Activated CD4-positive, CD25-positive, alpha-beta regulatory T cell treated with anti-CD3 and anti-CD28 coated beads, Interleukin-2, amount 50 U/mL, for 24 hours (primary cell): ENCODE measurements around the gene KHNYN.
"Not testable (repeated sequence)": the region's sequence is repeated elsewhere in the genome, so short reads cannot be mapped to it uniquely, and the experiment has no call there.

ENCODE experiments used
- ATAC-seq, 2 donors: fragments of 150-1000 bp; cut with Tn5 transposase; one replicate each; pipeline ENCODE4 v1.10.0; 2021; ENCODE audit warnings: mild to moderate bottlenecking in 1 of 2, moderate library complexity in 1 of 2

Gene KHNYN

DNA sequence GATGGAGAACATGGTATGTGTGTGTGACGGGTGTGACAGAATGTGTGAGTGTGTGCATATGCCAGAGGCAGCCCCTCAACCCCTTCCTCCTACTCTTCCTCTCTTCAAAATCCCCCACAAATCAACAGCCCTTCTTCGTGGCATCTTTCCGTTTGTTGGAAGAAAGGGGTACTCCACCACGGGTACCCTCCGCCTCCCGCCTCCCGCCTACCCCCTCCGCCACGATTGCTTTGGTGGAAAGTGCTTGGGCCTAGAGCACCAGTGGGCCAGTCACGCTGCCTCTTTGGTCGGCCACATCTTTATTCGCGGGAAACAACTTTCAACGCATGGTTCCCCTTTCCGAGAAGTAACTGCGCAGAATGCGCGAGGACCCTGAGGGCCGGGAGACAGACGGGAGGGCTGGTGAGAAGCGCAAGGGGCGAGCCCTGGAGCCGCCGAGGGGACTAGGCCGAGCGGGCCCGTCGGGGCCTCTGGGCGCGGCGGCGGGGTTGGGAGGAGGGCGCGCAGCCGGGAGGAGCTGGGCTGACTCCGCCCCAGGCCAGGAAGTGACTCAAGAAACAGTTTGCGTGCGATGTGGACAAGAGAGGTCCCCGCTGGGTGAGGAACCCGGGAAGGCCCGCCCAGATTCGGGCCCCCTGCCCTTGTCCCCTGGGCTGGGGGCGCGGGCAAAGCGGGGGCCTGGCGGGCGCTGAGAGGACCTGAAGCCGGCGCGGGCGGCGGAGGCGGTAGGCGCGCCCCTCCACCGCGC is at the start of gene KHNYN, which contains the start of gene CBLN3:
KHNYN (plus strand) TSS at position 560 of the 748 bp plus-strand sequence. CDS start 777 bp downstream, outside the sequence.
CBLN3 (minus strand) TSS at position 274 of the 748 bp plus-strand sequence. CDS start 614 bp downstream, outside the sequence.
- ATAC-seq = peak; percentile 80 to 81

DNA sequence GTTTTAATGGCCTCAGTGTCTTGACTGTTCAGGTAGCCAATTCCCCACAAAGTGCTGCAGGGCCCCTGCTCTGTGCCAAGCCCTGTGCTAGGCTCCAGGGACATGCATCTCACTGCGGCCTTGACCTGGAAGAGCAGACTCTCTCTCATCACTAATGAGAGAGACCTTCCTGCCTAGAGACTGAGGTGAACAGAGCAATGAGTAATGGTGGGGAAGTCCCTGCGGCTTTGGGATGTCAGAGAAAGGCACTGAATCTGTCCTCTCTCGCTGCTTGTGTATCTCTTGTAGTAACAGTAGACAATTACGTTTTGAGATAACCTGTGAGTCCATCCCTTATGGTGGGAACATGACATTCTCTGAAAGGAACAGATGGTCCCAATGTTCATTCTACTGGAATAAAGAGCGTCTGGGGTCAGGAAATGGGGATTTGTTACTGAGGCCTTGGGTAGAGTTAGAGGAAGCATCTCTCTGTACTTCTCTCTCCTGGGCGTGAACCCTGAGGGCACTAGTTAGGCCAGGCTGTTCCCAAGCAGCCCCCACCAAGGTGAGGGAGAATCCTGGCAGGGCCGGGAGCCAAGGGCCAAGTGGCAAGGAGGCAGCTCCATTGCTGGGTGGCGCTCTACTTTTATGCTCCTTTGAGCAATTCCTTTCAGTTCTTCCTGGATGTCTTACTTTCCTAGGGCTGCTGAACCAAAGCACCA is 48.2 kb upstream of the KHNYN start:
- peak; percentile 87 to 92 for ATAC-seq

DNA sequence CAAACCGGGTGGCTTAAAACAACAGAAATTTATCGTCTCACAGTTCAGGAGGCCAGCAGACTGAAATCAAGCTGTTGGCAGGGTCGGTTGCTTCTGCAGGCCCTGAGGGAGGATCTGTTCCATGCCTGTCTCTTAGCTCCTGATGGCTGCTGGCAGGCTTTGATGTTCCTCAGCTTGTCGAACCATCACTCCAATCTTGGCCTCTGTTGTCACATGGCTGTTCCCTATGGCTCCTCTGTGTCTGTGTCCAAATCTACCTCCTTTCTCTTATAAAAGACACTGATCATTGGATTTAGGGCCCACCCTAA is 47.7 kb upstream of the KHNYN start:
- no peak for ATAC-seq

DNA sequence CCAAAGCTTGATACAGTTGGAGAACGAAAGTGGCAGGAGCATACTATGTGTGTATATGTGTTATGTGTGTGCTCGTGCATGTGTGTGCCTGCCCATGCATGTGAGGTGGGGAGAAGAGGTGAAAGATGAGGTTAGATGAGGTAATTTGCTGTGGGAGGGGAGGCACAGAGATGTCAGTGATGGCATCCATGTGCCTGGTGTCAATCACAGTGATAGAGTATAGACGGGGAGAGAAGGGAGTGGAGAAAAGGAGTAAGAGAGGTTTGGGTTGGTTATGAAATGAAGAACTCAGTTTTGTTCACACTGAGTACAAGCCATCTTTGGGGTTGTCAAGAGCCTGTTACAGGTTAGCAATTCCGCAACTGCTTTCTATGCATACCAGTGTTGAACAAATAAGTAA is 45.6 kb upstream of the KHNYN start:
- ATAC-seq = no peak

DNA sequence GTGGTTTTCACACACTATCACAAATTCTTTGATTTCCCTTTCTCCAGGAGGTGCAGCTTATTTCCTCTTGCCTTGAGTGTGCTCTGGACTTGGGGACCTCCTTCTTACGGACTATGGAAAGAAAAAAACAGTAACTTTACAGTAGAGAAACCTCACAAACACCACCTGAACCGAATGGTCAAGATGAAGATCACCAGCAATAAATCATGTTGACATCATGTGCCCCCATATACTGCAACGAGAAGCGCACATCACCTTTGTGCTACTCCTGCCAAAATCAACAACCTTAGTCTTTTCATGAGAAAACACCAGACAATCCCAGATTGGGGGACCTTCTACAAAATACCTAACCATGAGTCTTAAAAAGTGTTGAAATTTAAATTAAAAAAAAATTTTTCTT is 44.2 kb upstream of the KHNYN start:
- no peak for ATAC-seq

DNA sequence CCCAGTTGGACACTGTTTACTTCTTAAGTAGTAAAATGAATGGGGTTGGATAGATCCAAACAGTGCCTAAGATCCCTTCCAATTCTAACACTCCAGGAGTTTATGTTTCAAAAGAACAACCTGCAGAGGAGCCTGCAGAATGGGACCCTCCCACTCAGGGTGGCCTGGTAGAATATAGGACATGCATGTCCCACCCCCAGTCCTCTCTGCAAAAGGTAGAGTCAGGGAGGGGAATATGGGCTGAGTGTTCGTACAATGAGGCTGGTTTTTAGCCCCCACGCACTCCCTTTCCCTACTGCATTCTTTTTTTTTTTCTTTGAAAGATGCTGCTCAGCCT is 42.8 kb upstream of the KHNYN start:
- ATAC-seq = no peak

DNA sequence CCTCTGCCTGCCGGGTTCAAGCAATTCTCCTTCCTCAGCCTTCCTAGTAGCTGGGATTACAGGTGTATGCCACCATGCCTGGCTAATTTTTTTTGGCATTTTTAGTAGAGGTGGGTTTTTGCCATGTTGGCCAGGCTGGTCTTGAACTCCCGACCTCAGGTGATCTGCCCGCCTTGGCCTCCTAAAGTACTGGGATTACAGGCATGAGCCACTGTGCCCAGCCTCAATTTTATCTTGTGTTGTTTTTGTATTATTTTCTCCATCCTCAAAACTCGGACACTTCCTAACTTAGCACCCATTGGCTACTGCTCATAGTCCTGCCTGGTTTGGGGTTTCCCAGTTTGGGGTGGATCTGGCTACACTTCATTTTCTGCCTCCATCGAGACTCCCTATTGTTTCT is 42.2 kb upstream of the KHNYN start:
- ATAC-seq = not testable (repeated sequence)

DNA sequence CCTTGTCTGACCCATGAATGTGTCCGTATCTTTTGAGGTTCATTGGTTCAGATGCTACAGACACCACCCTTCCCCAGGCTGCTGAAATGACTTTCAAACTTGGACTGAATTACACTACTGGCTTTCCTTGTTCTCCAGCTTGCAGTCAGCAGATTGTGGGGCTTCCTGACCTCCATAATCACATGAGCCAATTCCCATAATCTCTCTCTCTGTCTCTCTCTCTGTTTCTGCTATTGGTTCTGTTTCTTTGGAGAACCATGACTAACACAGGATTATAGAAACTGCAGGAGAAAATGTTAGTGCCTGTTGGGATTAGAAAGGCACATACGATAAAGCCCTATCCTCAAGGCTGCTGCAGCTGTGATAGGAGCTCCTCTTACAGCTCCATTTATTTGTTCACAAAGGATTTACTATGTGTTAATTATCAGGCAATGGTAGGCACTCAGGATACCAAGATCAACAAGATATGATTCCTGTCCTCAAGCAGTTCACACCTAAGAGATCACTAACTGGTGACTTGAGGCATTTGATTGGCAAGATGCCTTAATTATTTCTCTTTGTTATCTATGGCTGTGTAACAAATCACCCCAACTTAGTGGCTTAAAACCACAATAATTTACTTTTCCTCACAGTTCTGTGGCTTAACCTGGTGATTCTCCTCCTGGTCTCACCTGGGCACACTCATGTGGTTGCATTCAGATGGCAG is 41.1 kb upstream of the KHNYN start:
- no peak for ATAC-seq

DNA sequence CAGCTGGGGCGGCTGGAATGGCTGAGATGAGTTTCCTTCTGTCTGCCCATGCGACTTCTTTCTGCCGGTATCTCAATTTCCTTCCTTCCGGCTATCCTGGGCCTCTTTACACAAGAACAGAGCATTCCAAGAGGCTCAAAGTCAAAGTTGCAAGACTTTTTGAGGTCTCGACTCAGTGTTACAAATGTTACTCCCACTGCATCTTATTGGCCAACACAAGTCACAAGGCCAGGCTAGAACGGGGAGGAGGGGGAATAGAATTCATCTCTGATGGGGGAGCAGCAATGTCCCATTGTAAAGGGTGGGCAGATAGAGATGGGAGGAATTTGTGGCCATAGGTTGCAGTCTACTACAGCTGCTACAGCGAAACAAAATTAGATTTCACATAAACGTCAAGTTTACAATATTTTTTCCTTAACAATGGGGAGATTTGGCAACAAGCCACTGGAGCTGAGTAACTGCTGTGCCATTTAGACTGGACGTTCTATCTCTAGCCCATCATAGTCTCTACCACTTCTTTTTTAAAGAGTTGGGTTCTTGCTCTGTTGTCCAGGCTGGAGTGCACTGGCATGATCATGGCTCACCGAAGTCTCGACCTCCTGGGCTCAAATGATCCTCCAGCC is 40.4 kb upstream of the KHNYN start:
- no peak for ATAC-seq

DNA sequence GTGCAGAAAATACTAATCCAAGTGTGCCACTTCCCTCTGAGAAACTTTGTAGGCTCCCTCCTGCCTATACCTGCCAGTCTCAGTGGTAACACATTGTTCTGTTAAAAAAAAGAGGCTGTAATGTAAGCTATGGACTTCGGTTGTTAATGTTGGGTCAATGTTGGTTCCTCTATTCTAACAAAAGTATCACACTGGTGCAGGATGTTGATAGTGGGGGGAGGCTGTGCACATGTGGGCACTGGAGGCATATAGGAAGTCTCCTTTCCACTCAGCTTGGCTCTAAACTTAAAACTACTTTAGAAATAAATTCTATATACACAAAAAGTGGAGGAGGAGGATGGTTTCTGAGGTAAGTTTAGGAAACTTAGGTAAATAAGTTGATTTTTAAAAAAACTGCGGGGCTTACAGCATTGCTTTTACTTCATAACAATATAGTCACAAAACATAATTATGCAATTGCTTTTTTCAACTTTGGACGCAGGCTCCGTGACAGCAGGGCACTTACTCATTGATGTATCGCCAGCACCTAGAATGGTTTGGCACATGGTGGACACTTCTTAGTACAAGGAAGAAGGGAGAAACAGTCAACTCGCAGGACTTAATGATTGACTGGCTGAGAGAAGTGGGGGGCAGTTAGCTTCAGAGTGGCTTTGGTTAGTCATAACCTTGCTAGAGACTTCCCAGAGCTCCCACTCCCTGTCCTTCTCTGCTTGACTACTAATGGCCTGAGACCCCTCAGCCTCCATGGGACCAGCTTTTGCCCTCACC is 38.9 kb upstream of the KHNYN start:
- no peak for ATAC-seq

DNA sequence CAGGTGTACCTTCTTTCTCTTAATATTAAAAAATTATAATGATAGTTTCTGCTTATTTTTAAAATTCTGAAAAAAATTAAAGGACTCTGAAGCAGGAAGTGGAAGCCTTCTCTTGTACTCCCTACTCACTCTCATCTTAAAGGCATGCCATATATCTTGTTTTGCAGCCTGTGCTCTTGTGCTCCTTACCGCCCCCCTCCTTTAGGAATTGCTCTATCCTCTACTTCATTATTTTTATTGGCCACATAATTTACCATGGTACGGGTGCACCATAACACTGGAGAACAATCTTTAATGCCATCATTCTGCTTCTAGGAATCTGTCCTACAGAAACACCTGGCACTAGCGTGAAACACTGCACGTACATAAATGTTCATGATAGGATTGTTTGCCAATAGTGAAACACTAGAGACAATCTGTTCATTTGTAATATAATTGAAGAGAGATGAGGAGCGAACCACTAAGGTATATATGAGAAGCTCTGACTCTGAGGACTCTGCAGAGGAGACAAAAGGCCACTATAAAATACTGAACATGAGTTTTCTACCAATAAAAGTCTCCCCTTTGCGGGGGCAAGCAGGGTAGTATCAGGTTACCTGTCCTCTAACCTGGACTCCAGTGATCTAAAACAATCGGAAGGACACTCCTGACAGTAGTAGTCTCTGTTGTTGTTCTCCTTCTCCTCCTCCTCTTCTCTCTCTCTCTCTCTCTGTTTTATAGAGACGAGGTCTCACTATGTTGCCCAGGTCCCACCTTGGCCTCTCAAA is 37.2 kb upstream of the KHNYN start:
- no peak for ATAC-seq

DNA sequence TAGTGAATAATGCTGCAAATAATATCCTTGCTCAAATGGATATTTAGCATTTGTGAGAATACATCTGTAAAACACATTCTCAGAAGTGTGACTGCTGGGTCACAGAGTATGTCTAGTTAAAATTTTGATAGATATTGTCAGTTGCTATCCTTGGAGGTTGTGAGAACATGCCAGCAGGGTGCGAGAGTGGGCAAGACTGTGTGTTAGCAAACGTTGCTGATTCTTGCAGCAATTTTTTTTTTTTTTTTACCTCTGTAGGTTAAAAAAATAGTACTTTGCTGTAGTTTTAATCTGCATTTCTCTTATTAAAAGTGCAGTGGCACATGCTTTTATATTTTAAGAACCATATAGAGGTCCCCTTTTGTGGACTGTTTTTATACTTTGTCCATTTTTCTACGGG is 35.5 kb upstream of the KHNYN start:
- no peak for ATAC-seq

DNA sequence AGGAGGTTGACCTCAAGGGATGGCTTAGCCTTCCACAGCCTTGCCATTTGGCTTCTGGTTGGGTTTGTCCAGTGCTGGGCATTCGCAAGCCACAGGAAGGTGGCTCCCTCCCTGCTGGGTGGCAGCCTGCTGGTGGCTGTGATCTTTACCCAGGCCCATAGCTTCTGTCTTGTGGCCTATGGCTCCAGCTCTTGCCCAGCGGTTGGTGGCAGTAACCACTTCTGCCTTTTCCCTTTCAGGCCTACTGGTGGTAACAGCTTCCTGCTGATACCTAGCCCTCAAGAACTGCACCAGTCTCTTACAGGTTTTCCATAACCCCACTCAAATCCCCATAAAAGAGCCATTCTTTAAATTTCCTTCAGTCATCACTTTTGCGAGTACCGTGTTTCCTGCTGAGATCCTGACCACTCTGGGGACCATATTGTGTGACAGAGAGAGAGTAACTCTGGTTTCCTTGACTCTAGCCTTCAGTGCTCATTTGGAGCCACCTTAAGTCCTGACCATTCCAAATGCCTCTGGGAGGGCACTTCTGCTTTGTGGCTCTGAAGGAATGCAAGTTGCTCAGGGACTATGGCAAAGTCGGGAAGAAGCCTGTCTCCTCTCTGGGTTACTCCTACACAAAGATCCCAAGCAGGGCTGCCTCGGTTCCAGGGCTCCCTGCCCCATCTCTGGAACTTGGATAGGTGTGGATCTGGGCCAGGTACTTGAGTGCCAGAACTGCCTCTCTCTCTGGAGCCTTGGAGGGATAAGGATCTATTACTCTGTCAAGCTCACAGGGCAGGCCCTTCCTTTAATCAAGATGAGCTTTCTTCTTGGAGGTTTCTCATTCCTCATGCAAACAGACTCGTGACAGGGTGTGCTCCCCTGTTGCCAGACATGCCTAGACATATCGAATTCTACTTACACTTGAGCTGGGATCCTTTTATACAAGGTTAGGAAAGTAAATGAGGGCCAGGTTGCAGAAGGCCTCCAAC is 33.9 kb upstream of the KHNYN start:
- no peak for ATAC-seq

DNA sequence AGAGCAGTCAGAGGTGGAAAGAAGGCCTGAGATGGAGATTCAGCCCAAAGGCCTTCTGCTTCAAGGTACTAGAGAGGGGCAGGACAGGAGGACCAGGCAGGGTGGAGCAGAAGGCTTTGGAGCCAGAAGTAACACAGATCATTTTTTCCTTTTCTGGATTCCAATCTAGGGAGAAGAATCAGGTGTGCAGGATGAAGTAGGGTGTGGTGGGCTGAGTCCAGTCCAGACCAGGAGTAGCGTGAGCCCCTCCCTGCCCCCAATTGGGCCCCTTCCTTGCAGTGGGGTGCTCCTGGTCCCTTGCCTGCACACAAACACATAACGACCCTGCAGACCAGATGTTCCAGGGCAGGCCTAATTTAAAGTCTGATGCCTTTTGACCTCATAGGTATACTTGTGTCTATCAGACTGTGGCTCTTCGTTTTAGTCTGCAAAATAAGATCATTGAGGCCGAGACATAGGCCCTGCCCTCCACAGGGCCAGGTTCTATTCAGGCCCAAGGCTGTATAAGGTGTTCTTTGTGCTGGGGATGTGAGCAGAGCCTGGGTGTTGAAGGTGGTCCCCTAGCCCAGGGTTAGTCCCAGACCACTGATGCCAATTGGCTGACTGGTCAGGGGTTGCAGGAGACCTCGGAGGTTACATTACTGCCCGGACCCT is 32.0 kb upstream of the KHNYN start:
- no peak for ATAC-seq

DNA sequence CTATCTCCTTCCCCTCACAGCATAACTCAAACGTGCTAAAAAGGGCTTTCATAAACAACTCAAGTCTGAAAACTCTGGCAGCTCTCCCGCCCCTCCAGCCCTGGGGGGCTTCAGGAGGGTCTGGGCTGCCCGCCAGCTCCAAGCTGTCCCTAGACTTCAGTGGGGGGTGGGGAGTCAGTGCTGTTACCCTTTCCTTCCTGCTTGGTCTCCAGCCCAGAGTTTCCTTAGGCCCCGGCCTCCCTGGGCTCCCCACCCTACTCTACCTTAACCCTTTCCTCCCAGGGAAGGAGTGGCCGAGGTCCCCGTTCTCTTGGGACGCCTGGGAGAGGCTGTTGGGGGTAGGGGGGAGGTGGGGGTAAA is 31.5 kb upstream of the KHNYN start:
- ATAC-seq = no peak

DNA sequence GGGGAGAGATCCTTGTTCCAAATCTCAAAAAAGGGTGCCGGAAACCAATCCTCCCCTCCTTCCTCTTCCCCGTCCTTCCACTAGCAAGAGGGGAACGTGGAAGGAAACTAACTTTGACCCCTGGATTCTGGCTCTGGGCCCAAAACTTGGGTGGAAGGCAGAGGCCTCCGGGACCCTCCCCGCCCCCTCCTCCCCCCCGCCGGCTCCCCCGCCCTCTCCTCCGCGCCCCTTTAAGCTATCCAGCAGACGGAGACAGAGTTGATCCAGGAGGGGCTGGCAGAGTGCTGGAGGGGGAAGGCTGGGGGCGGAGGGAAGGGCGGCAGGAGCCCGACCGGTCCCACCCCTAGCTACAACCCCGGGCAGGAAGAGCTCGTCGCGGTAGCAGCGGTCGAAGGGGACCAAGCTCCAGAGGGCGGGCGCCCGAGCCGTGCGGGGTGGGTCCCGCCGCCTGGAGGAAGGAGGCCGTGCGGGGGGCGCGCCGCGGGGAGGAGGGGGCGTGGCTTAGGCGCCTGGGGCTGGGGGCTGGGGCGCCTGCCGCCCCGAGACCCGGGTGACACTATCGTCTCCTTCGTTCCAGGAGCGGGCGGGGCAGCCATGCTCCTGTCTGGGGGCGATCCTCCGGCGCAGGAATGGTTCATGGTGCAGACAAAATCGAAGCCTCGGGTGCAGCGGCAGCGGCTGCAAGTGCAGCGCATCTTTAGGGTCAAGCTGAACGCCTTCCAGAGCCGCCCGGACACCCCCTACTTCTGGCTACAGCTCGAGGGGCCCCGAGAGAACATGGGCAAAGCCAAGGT is 30.9 kb upstream of the KHNYN start, which contains the start of gene NYNRIN:
NYNRIN (plus strand) TSS at position 351 of the 794 bp plus-strand sequence; CDS start at position 595, 244 bp downstream.
- ATAC-seq = peak; percentile 55 to 63

DNA sequence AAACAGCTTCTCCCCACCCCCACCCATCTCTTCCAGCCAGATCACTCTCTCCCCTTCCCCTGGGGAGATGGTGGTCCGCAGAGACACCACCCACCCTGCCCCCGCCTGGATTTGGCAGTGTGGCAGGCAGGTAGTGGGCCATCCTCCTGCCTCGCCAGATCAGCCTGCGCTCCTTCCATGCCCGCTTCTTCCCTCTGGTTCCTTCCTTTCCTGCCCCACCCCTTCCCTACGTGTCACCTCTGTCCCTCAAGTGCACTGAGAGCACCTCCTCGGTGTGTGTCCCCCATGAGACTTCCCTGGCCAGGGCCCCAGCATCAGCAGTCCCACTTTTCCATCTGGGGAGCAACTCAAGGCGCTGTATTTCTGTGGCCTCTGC is 30.3 kb upstream of the KHNYN start:
- ATAC-seq = no peak

DNA sequence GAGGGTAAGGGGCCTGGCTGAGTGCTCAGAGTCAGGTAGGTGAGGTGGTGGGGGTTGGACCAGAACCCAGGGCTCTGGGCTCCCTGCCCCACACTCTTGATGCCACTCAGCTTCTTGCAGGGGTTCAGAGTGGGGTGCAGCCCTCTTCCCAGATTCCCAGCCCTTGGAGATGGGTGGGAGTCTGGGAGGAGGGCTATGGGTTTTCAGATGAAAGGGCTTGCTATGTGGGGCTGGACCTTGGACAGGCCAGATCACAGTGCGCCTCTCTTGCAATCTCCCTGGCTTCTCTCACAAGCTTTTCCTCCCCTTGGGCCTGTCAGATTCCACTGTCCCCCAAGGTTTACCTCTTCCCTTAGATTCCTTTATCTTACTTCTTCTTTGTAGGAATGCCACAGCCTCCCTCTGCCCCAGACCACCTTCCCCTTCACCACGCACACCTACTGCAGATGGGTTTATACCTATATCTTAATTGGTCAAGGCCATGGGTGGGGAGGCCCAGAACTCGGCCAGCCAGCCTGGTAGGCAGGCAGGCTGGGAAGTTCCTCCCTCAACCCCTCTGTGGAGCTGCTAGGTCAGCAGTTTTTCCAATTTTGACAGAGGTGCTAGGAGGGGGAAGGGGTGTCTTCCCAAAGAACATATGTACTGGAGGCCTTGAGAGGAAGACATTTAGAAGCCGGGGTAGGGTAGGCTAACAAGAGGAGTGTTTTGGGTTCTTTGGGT is 29.6 kb upstream of the KHNYN start:
- no peak for ATAC-seq
